ENCODE measurements around the gene SH3RF1. TPM values are rescaled to one million over a fixed set of nuclear protein-coding genes. Genes with fewer than 3 reads are reported as not detected.
"Not testable (repeated sequence)": the region's sequence is repeated elsewhere in the genome, so short reads cannot be mapped to it uniquely, and the experiment has no call there.

The SH3RF1 gene
- total RNA-seq, 4 donors from 2014 or later: 10.0 to 11.8 (median 10.9) TPM

DNA sequence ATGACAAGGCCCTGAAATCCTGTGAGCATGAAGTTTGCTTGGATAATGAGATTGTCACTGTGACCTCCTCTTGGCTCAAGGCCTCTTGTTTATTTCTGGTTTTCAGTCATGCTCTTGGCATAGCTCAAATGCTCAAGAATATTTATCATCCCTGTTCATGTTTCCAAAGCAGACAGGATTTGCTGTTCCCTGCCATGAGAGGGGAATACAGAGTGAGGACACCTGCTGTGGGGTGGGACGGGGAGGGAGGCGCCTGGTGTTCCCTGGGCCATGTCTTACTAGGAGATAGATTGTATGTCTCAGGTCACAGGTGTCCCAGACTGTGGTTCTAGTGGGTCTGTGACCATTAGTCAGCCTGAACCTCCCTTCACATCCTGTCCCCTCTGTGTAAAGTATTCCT lies 34.9 kb upstream of the SH3RF1 start:
- Histone ChIP-seq H3K27ac (replicated peaks in 1 of 4) (no peak overlapping the region), H3K9me3 (no peaks in the 10 kb centered on the region), H3K4me1 (peaks cover 0 to 10% (median 0%) of the 10 kb centered on the region in 4 donors), H3K27me3 (no peaks in the 10 kb centered on the region), H3K4me3 (no peak overlapping the region), H3K36me3 (no peaks in the 10 kb centered on the region)
- TF ChIP-seq POLR2A (IDR thresholded peaks at IDR 0.05; ENCODE audit: low read depth): no peak
- no peak for TF ChIP-seq EP300 (IDR thresholded peaks at IDR 0.05)
- TF ChIP-seq, protein P1, sequence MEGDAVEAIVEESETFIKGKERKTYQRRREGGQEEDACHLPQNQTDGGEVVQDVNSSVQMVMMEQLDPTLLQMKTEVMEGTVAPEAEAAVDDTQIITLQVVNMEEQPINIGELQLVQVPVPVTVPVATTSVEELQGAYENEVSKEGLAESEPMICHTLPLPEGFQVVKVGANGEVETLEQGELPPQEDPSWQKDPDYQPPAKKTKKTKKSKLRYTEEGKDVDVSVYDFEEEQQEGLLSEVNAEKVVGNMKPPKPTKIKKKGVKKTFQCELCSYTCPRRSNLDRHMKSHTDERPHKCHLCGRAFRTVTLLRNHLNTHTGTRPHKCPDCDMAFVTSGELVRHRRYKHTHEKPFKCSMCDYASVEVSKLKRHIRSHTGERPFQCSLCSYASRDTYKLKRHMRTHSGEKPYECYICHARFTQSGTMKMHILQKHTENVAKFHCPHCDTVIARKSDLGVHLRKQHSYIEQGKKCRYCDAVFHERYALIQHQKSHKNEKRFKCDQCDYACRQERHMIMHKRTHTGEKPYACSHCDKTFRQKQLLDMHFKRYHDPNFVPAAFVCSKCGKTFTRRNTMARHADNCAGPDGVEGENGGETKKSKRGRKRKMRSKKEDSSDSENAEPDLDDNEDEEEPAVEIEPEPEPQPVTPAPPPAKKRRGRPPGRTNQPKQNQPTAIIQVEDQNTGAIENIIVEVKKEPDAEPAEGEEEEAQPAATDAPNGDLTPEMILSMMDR (IDR thresholded peaks at IDR 0.05): no peak
- no peak for TF ChIP-seq POLR2AphosphoS5 (IDR thresholded peaks at IDR 0.05)
- WGBS: 83% methylated on average over 2 of the region's 2 CpGs
- intact Hi-C loops (cut with DNase I): no loop called here
- DNase-seq (ENCODE audit: extremely low spot score): no peak

DNA sequence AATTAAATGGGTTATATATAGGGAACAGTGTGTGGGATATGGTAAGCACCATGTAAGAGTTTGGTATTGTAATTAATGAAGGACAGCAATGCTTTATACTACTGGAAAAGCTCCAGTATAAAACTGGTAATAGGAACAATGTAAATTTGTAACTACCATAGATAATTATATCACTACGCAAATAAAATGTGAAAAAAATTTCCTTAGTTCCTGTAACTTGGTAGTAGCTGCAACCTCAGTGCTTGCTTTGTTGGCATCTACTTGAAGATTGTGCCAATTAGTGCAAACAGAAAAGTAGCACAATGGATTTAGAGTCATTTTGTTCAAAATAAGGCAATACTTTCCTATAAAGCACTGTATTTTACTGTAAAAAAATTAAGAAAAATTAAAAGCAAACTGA lies 34.4 kb upstream of the SH3RF1 start:
- DNase-seq (ENCODE audit: extremely low spot score): no peak
- Histone ChIP-seq H3K27me3 (no peaks in the 10 kb centered on the region), H3K4me1 (peaks cover 0 to 10% (median 0%) of the 10 kb centered on the region in 4 donors), H3K9me3 (no peaks in the 10 kb centered on the region), H3K36me3 (no peaks in the 10 kb centered on the region), H3K27ac (replicated peaks in 1 of 4) (no peak overlapping the region), H3K4me3 (no peak overlapping the region)
- intact Hi-C loops (cut with DNase I): no loop called here
- WGBS: 0% methylated on average over 1 of the region's 1 CpG
- no peak for TF ChIP-seq POLR2A (IDR thresholded peaks at IDR 0.05; ENCODE audit: low read depth)
- TF ChIP-seq, protein P1 (IDR thresholded peaks at IDR 0.05): no peak
- TF ChIP-seq EP300 (IDR thresholded peaks at IDR 0.05): no peak
- TF ChIP-seq POLR2AphosphoS5 (IDR thresholded peaks at IDR 0.05): no peak

DNA sequence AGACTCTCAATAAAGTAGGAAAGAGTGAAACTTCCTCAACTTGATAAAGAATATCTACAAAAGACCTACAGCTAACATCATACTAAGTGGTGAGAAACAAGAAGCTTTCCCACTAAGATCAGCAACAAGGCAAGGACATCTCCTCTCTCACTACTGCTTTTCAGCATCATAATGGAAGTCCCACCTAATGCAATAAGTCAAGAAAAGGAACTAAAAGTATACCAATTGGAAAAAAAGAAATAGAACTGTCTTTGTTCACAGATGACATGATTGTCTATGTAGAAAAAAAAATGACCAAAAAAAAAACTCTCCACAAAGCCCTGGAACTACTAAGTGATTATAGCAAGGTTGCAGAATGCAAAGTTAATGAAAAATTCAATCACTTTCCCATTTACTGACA lies 25.1 kb upstream of the SH3RF1 start:
- TF ChIP-seq POLR2A (IDR thresholded peaks at IDR 0.05; ENCODE audit: low read depth): no peak
- no peak for TF ChIP-seq EP300 (IDR thresholded peaks at IDR 0.05)
- TF ChIP-seq, protein P1 (IDR thresholded peaks at IDR 0.05): no peak
- TF ChIP-seq POLR2AphosphoS5 (IDR thresholded peaks at IDR 0.05): no peak
- Histone ChIP-seq H3K4me1 (no peaks in the 10 kb centered on the region), H3K36me3 (no peaks in the 10 kb centered on the region), H3K27ac (replicated peaks in 1 of 4) (no peak overlapping the region), H3K27me3 (no peaks in the 10 kb centered on the region), H3K4me3 (no peak overlapping the region), H3K9me3 (no peaks in the 10 kb centered on the region)
- intact Hi-C loops (cut with DNase I): no loop called here
- DNase-seq (ENCODE audit: extremely low spot score): no peak

DNA sequence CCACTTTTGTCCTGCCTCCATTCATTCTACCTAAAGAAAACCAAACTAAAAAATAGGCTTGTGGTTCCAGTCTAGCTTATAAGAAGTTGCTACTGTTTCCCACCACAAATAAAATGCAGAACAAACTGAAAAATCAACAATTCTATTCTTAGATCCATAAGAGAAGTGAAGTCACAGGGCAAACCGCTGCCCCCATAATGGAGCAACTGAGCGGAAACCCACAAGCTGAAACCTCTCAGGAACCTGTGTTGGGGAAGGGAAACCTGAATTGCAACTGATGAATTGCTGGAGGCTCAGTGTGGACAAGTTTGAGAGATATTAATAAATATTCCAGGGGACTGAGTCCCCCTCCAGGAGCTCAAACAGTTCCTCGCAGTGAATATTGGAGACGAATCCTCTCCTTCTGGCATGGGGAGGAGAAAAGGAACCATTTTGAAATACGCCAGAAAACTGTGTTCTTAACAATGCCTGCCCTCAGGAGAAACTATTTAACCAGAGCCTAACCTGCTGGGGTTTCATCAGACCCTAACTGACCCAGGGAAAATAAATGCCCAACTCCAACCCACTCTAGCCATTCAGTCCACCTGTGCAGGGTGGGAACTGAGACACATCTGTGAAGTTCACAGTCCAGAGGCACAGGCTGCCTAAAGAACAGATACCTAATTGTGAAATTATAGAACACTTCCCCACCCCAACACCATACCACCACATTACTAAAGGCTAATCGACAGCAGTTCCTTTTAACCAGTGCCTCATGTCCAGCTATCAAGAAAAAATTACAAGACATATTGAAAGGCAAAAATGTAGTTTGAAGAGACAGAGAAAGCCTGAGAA lies 22.8 kb upstream of the SH3RF1 start:
- no peaks in the 10 kb centered on the region for H3K36me3 ChIP-seq
- no peak overlapping the region for H3K27ac ChIP-seq (replicated peaks in 1 of 4)
- H3K27me3 ChIP-seq: no peaks in the 10 kb centered on the region
- WGBS: 58% methylated on average over 6 of the region's 6 CpGs
- DNase-seq (ENCODE audit: extremely low spot score): no peak
- H3K9me3 ChIP-seq: no peaks in the 10 kb centered on the region
- no peak overlapping the region for H3K4me3 ChIP-seq
- TF ChIP-seq POLR2AphosphoS5 (IDR thresholded peaks at IDR 0.05): no peak
- no peak for TF ChIP-seq EP300 (IDR thresholded peaks at IDR 0.05)
- TF ChIP-seq, protein P1 (IDR thresholded peaks at IDR 0.05): no peak
- no peak for TF ChIP-seq POLR2A (IDR thresholded peaks at IDR 0.05; ENCODE audit: low read depth)
- no peaks in the 10 kb centered on the region for H3K4me1 ChIP-seq
- intact Hi-C loops (cut with DNase I): no loop called here

DNA sequence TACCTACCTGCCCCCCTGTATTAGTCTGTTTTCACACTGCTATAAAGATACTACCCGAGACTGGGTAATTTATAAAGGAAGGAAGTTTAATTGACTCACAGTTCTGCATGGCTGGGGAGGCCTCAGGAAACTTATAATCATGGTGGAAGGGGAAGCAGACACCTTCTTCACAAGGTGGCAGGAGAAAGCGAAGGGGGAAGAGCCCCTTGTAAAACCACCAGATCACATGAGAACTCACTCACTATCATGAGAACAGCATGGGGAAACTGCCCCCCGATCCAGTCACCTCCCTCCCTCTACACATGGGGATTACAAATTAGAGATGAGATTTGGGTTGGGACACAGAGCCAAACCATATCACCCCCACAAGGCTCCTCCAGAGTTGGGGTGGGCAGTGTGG lies 17.2 kb upstream of the SH3RF1 start:
- DNase-seq (ENCODE audit: extremely low spot score); H3K9me3 ChIP-seq; H3K27ac ChIP-seq (replicated peaks in 1 of 4); H3K36me3 ChIP-seq; H3K27me3 ChIP-seq; H3K4me3 ChIP-seq; H3K4me1 ChIP-seq; intact Hi-C loops (cut with DNase I): not testable (repeated sequence)
- WGBS: 79% methylated on average over 3 of the region's 3 CpGs

Data from esophagus muscularis mucosa (tissue), 4 donors.